Karpas-422 (cell line): Measurements from ENCODE around the gene PRICKLE2. TPM values are rescaled to one million over a fixed set of nuclear protein-coding genes. Genes with fewer than 3 reads are reported as not detected.

Experiments used
- DNase-seq: peaks from one replicate; pipeline ENCODE4 v3.0.0-alpha.2; 2015
- H2AFZ ChIP-seq: fragments of 200-600 bp; sonication (generic); 2 replicates; pipeline ENCODE4 v1.6.1; 2014; ENCODE audit warnings: antibody characterized with exemption, low read length, mixed read lengths
- H3K27ac ChIP-seq: fragments of 200-600 bp; sonication (generic); 2 replicates; pipeline ENCODE4 v1.5.1; 2014; ENCODE audit warnings: mild to moderate bottlenecking, low read length, moderate library complexity
- H3K27me3 ChIP-seq: fragments of 200-600 bp; sonication (generic); 2 replicates; pipeline ENCODE4 v1.6.1; 2014; ENCODE audit warnings: low read length, mixed read lengths
- H3K36me3 ChIP-seq: fragments of 200-600 bp; sonication (generic); 2 replicates; pipeline ENCODE4 v1.6.1; 2014; ENCODE audit warnings: low read length, mixed read lengths; ENCODE audit not compliant: insufficient read depth
- H3K4me1 ChIP-seq: fragments of 200-600 bp; sonication (generic); 2 replicates; pipeline ENCODE4 v1.6.1; 2014; ENCODE audit warnings: mild to moderate bottlenecking, low read length, mixed read lengths
- H3K4me2 ChIP-seq: fragments of 200-600 bp; sonication (generic); 2 replicates; pipeline ENCODE4 v1.6.1; 2014; ENCODE audit warnings: low read length, low read depth, mild to moderate bottlenecking; ENCODE audit not compliant: poor library complexity, severe bottlenecking
- H3K4me3 ChIP-seq: fragments of 200-600 bp; sonication (generic); 2 replicates; pipeline ENCODE4 v1.5.1; 2014; ENCODE audit warnings: mild to moderate bottlenecking, antibody characterized with exemption, low read length, mixed read lengths
- H3K79me2 ChIP-seq: fragments of 200-600 bp; sonication (generic); 2 replicates; pipeline ENCODE4 v1.6.1; 2014; ENCODE audit warnings: mild to moderate bottlenecking, low read length, mixed read lengths
- H3K9ac ChIP-seq: fragments of 200-600 bp; sonication (generic); 2 replicates; pipeline ENCODE4 v1.6.0; 2014; ENCODE audit warnings: low read length
- H3K9me2 ChIP-seq: fragments of 200-600 bp; sonication (generic), shearing (Covaris generic); replicated peaks from 2 replicates; pipeline ENCODE4 v1.6.0; 2014; ENCODE audit warnings: mild to moderate bottlenecking, low read length, moderate library complexity; ENCODE audit not compliant: insufficient read depth
- H3K9me3 ChIP-seq: fragments of 300-700, 200-600 bp; sonication (generic); 2 replicates; pipeline ENCODE4 v1.6.1; 2014; ENCODE audit warnings: low read length, mixed read lengths
- H4K20me1 ChIP-seq: fragments of 200-600 bp; sonication (generic); 2 replicates; pipeline ENCODE4 v1.6.1; 2014; ENCODE audit warnings: mild to moderate bottlenecking, antibody characterized with exemption, low read length, low read depth; ENCODE audit not compliant: insufficient read depth
- total RNA-seq: library from RNA; depleted of rRNA; stranded (reverse); fragments of >200 nt; shearing (Covaris generic); gene quantifications from 2 replicates; pipeline ENCODE4 v1.2.3, GENCODE V29; 2014; ENCODE audit warnings: low replicate concordance

Gene PRICKLE2
- total RNA-seq, 1 experiment from 2014 or later = not detected

DNA sequence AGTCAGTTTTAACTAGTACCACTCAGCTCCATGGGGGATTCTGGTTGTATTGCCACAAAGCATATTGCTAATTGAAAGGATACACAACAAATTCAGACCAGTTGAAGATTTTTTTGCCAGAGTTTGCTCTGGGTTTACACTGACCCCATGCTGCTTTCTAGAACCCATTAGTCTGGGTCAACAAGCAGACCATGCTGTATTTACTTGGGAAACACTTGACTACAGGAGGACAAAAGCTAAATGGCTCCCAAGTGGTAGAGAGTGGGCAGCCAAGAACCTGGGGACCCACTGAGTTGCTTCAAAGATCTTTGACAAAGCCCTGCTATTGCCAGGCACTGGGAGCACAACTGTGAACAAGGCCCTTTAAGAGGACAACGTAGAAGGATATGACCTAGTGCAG, 115.2 kb downstream of the PRICKLE2 start:
- DNase-seq = no peak
- no peak overlapping the region for H3K4me3 ChIP-seq
- H3K27ac ChIP-seq = no peak overlapping the region
- H3K9me3 ChIP-seq = no peaks in the 10 kb centered on the region
- no peaks in the 10 kb centered on the region for H3K36me3 ChIP-seq
- H3K9ac ChIP-seq = no peak overlapping the region
- H3K27me3 ChIP-seq = no peaks in the 10 kb centered on the region
- H3K4me1 ChIP-seq = no peaks in the 10 kb centered on the region
- no peak overlapping the region for H3K4me2 ChIP-seq
- H4K20me1 ChIP-seq = no peaks in the 10 kb centered on the region
- no peaks in the 10 kb centered on the region for H3K79me2 ChIP-seq
- H3K9me2 ChIP-seq = no peaks in the 10 kb centered on the region
- H2AFZ ChIP-seq = no peak overlapping the region

GRCh38 chr3:64109438-64109837, 115.8 kb downstream of the PRICKLE2 start:
- DNase-seq = no peak
- H3K4me2 ChIP-seq = no peak overlapping the region
- no peak overlapping the region for H3K9ac ChIP-seq
- H3K4me1 ChIP-seq = no peaks in the 10 kb centered on the region
- no peaks in the 10 kb centered on the region for H3K36me3 ChIP-seq
- H3K9me3 ChIP-seq = no peaks in the 10 kb centered on the region
- H2AFZ ChIP-seq = no peak overlapping the region
- no peak overlapping the region for H3K4me3 ChIP-seq
- H3K27me3 ChIP-seq = no peaks in the 10 kb centered on the region
- H4K20me1 ChIP-seq = no peaks in the 10 kb centered on the region
- H3K27ac ChIP-seq = no peak overlapping the region
- no peaks in the 10 kb centered on the region for H3K9me2 ChIP-seq
- H3K79me2 ChIP-seq = no peaks in the 10 kb centered on the region

- H3K4me3 ChIP-seq = no peak overlapping the region
- H3K4me2 ChIP-seq = no peak overlapping the region
- H3K9me2 ChIP-seq = no peaks in the 10 kb centered on the region
- no peaks in the 10 kb centered on the region for H3K9me3 ChIP-seq
- no peaks in the 10 kb centered on the region for H3K27me3 ChIP-seq
- no peak overlapping the region for H3K27ac ChIP-seq
- H4K20me1 ChIP-seq = no peaks in the 10 kb centered on the region
- no peaks in the 10 kb centered on the region for H3K36me3 ChIP-seq
- H3K4me1 ChIP-seq = no peaks in the 10 kb centered on the region
- no peak overlapping the region for H2AFZ ChIP-seq
- DNase-seq = no peak
- H3K9ac ChIP-seq = no peak overlapping the region
- H3K79me2 ChIP-seq = no peaks in the 10 kb centered on the region
Measured at GRCh38 chr3:64108784-64109317, 116.4 kb downstream of the PRICKLE2 start.

DNA sequence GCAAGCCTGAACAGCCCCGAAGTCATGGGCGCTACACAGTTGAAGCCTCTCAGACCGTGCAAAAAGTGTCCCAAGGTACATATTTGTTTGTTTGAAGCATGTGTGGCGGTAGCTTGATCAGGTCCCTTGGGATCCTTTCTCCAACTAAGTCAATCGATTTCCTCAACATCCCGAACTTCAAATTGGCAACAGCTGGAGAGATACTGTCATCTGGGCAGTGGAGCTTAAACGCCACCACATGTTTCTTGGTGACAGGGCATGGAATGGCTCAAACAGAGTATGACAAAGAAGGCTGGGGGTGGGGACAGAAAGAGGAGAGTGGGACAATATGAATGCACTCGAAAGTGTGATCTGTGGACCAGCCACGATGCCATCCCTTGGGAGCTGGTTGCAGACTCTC, 117.0 kb downstream of the PRICKLE2 start:
- H3K4me3 ChIP-seq = no peak overlapping the region
- no peaks in the 10 kb centered on the region for H3K27me3 ChIP-seq
- H3K27ac ChIP-seq = no peak overlapping the region
- H3K36me3 ChIP-seq = no peaks in the 10 kb centered on the region
- H3K9me3 ChIP-seq = no peaks in the 10 kb centered on the region
- H3K9ac ChIP-seq = no peak overlapping the region
- no peak overlapping the region for H2AFZ ChIP-seq
- no peaks in the 10 kb centered on the region for H3K79me2 ChIP-seq
- DNase-seq = no peak
- H3K4me2 ChIP-seq = no peak overlapping the region
- H3K4me1 ChIP-seq = no peaks in the 10 kb centered on the region
- no peaks in the 10 kb centered on the region for H4K20me1 ChIP-seq
- H3K9me2 ChIP-seq = no peaks in the 10 kb centered on the region

GRCh38 chr3:64107190-64107589, 118.1 kb downstream of the PRICKLE2 start:
- Histone ChIP-seq H3K4me2 (no peak overlapping the region), H3K4me1 (no peaks in the 10 kb centered on the region), H3K36me3 (no peaks in the 10 kb centered on the region), H3K9me2 (no peaks in the 10 kb centered on the region), H3K9ac (no peak overlapping the region), H3K27me3 (no peaks in the 10 kb centered on the region), H3K4me3 (no peak overlapping the region), H4K20me1 (no peaks in the 10 kb centered on the region), H3K79me2 (no peaks in the 10 kb centered on the region), H2AFZ (no peak overlapping the region), H3K27ac (no peak overlapping the region), H3K9me3 (no peaks in the 10 kb centered on the region)
- no peak for DNase-seq

DNA sequence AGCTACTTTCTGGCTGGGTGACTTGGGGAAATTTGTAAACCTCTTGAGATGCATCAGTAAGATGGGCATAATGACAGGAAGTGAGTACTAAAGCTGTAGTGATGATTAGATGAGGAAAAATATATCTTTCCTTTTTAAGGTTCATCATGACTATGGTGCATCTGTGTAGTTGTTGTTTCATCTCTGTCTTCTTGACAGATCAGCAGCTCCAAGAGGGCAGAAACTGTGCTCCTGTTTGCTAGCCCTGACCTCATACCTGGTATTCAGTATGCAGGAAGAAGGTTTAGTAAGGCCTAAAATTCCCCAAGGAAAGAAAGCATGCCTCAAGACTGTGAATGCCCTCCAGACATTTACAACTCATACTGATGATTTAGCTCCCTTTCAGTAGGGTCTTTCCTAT, 119.5 kb downstream of the PRICKLE2 start:
- no peaks in the 10 kb centered on the region for H3K9me3 ChIP-seq
- H3K27me3 ChIP-seq = no peaks in the 10 kb centered on the region
- DNase-seq = no peak
- no peak overlapping the region for H3K4me3 ChIP-seq
- no peaks in the 10 kb centered on the region for H3K4me1 ChIP-seq
- no peak overlapping the region for H2AFZ ChIP-seq
- no peaks in the 10 kb centered on the region for H3K36me3 ChIP-seq
- H3K79me2 ChIP-seq = no peaks in the 10 kb centered on the region
- H3K27ac ChIP-seq = no peak overlapping the region
- H3K4me2 ChIP-seq = no peak overlapping the region
- no peaks in the 10 kb centered on the region for H4K20me1 ChIP-seq
- H3K9me2 ChIP-seq = no peaks in the 10 kb centered on the region
- H3K9ac ChIP-seq = no peak overlapping the region

DNA sequence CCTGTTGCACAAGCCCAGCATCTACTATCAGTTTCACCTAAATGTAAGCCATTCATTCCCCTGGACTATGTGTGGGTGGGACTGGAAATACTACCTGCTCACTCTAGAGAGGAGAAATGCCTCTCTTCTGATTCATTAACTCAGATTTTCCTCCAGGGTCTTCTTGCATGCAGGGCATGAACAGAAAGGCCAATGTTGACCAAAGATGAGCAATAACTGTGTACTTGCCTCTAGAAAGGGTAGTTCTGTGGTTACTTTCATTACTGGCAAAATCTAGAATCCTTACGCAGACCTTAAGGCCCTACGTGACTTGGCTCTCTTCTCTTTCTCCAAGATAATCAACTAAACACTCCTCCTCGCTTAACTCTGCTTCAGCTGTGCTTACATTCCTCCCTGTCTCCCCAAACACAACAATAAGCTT, 120.6 kb downstream of the PRICKLE2 start:
- H3K9me3 ChIP-seq = no peaks in the 10 kb centered on the region
- H3K27me3 ChIP-seq = no peaks in the 10 kb centered on the region
- no peaks in the 10 kb centered on the region for H3K4me1 ChIP-seq
- H4K20me1 ChIP-seq = no peaks in the 10 kb centered on the region
- no peaks in the 10 kb centered on the region for H3K79me2 ChIP-seq
- no peak for DNase-seq
- no peak overlapping the region for H3K9ac ChIP-seq
- no peak overlapping the region for H3K4me3 ChIP-seq
- no peaks in the 10 kb centered on the region for H3K36me3 ChIP-seq
- no peak overlapping the region for H3K4me2 ChIP-seq
- no peak overlapping the region for H3K27ac ChIP-seq
- H3K9me2 ChIP-seq = no peaks in the 10 kb centered on the region
- H2AFZ ChIP-seq = no peak overlapping the region

- Histone ChIP-seq H3K9ac (no peak overlapping the region), H3K36me3 (no peaks in the 10 kb centered on the region), H3K9me2 (no peaks in the 10 kb centered on the region), H3K4me1 (no peaks in the 10 kb centered on the region), H3K79me2 (no peaks in the 10 kb centered on the region), H3K9me3 (no peaks in the 10 kb centered on the region), H3K27me3 (no peaks in the 10 kb centered on the region), H3K4me2 (no peak overlapping the region), H4K20me1 (no peaks in the 10 kb centered on the region), H3K4me3 (no peak overlapping the region), H2AFZ (no peak overlapping the region), H3K27ac (no peak overlapping the region)
- DNase-seq = no peak
Measured at GRCh38 chr3:64104006-64104405, 121.3 kb downstream of the PRICKLE2 start.

DNA sequence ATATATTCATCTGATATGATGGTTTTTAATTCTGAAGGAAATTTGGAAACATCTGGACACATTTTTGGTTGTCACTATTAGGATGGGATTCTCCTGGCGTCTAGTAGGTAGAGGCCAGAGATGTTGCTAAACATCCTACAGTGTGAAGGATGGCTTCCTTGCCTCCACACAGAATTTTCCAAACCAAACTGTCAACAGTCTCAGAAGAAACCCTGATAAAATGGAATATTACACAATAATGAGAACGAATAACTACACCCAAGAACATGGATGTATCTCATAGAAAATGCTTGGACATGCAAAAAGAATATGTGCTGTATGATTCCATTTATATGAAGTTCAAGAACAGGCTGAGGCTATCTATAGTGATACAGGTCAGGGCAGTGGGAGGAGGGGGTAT, 122.1 kb downstream of the PRICKLE2 start:
- Histone ChIP-seq H3K27ac (no peak overlapping the region), H4K20me1 (no peaks in the 10 kb centered on the region), H3K4me2 (no peak overlapping the region), H3K4me3 (no peak overlapping the region), H3K36me3 (no peaks in the 10 kb centered on the region), H3K27me3 (no peaks in the 10 kb centered on the region), H3K9me3 (no peaks in the 10 kb centered on the region), H2AFZ (no peak overlapping the region), H3K79me2 (no peaks in the 10 kb centered on the region), H3K9me2 (no peaks in the 10 kb centered on the region), H3K9ac (no peak overlapping the region), H3K4me1 (no peaks in the 10 kb centered on the region)
- no peak for DNase-seq
